Endothelial cell of umbilical vein (primary cell): Measurements from ENCODE around the gene GALNT3. TPM values are rescaled to one million over a fixed set of nuclear protein-coding genes. Genes with fewer than 3 reads are reported as not detected.

Experiments used
- BruUV-seq: library from RNA; stranded (reverse); fragments of 400-500 nt; replicated peaks from 2 replicates; lab custom pipeline; 2021; lab: Mats Ljungman, UMichigan
- CTCF ChIA-PET: fragments of 300-600, 350-600 bp; sonication (Branson Sonifier 250); formaldehyde crosslinking; loops from one replicate; lab custom pipeline; 2021; ENCODE audit warnings: antibody characterized with exemption, inconsistent platforms; lab: Charles Lee
- POLR2A ChIA-PET: fragments of 300-600, 350-600 bp; sonication (Branson Sonifier 250); formaldehyde crosslinking; loops from one replicate; lab custom pipeline; 2021; ENCODE audit warnings: antibody characterized with exemption, inconsistent platforms; lab: Charles Lee
- DNase-seq: peaks from one replicate; pipeline ENCODE4 v3.0.0-alpha.2; 2011; ENCODE audit warnings: low read depth, low spot score
- FAIRE-seq: peaks from 2 replicates; lab custom pipeline; 2011; peaks lifted over from hg19 to GRCh38; lab: Jason Lieb, UNC
- H2AFZ ChIP-seq: 2 replicates; pipeline ENCODE4 v1.6.0; 2012; ENCODE audit warnings: low read depth, low read length, control low read depth, inconsistent platforms
- H3K27ac ChIP-seq: 2 replicates; pipeline ENCODE4 v1.5.1; 2011; ENCODE audit warnings: low read depth, mild to moderate bottlenecking, control low read depth, low read length, moderate library complexity; ENCODE audit not compliant: insufficient read depth
- H3K27me3 ChIP-seq, 2 experiments: 2 replicates each; pipeline versions ENCODE4 v1.6.0 to v1.6.1; 2011; ENCODE audit warnings: low read length in 2 of 2, mixed read lengths in 1 of 2; ENCODE audit not compliant: control insufficient read depth in 2 of 2, insufficient read depth in 2 of 2
- H3K36me3 ChIP-seq, 2 experiments: 2 replicates in 1 of 2; 3 replicates in 1 of 2; pipeline ENCODE4 v1.5.1; 2011; ENCODE audit warnings: low read length in 2 of 2, mild to moderate bottlenecking in 1 of 2, moderate library complexity in 1 of 2; ENCODE audit not compliant: control insufficient read depth in 2 of 2, insufficient read depth in 2 of 2; ENCODE audit errors: extremely low read depth in 1 of 2
- H3K4me1 ChIP-seq: 3 replicates; pipeline ENCODE4 v1.5.1; 2011; ENCODE audit warnings: mild to moderate bottlenecking, low read length; ENCODE audit not compliant: control insufficient read depth, insufficient read depth; ENCODE audit errors: extremely low read depth
- H3K4me2 ChIP-seq: 2 replicates; pipeline ENCODE4 v1.6.1; 2011; ENCODE audit warnings: low read length, control low read depth, mixed read lengths; ENCODE audit not compliant: insufficient read depth
- H3K4me3 ChIP-seq, 3 experiments: fragments of 200-600 bp in 1 of 3; sonication (generic), shearing (Covaris generic) in 1 of 3; replicated peaks in 1 of 3; 2 replicates each; pipeline ENCODE4 v1.5.1; 2011 to 2016; ENCODE audit warnings: control low read depth in 3 of 3, low read length in 3 of 3, mild to moderate bottlenecking in 2 of 3, inconsistent platforms in 1 of 3, low read depth in 1 of 3, moderate library complexity in 1 of 3; ENCODE audit not compliant: insufficient read depth in 1 of 3
- H3K79me2 ChIP-seq: 2 replicates; pipeline ENCODE4 v1.6.0; 2012; ENCODE audit warnings: low read length, inconsistent platforms; ENCODE audit not compliant: control insufficient read depth, insufficient read depth
- H3K9ac ChIP-seq: replicated peaks from 2 replicates; pipeline ENCODE3; 2011; ENCODE audit warnings: low read length, control low read depth; ENCODE audit not compliant: insufficient read depth; ENCODE audit errors: extremely low read depth
- H3K9me1 ChIP-seq: replicated peaks from 3 replicates; pipeline ENCODE4 v1.6.0; 2011; ENCODE audit warnings: mild to moderate bottlenecking, low read length; ENCODE audit not compliant: control insufficient read depth, insufficient read depth; ENCODE audit errors: extremely low read depth
- H3K9me3 ChIP-seq: replicated peaks from 2 replicates; pipeline ENCODE4 v1.5.1; 2012; ENCODE audit warnings: low read length, inconsistent platforms; ENCODE audit not compliant: control insufficient read depth, insufficient read depth
- H4K20me1 ChIP-seq: replicated peaks from 2 replicates; pipeline ENCODE3; 2011; ENCODE audit warnings: mild to moderate bottlenecking, low read length; ENCODE audit not compliant: control insufficient read depth, insufficient read depth; ENCODE audit errors: extremely low read depth
- EZH2 ChIP-seq: IDR thresholded peaks from 2 replicates; pipeline ENCODE4 v1.6.1; 2012; ENCODE audit warnings: borderline replicate concordance, low read depth, mild to moderate bottlenecking, moderate library complexity, low read length, inconsistent platforms; ENCODE audit not compliant: severe bottlenecking
- FOS ChIP-seq: IDR thresholded peaks from 2 replicates; pipeline ENCODE4 v1.6.1; 2011; ENCODE audit warnings: mild to moderate bottlenecking, low read length, moderate library complexity, borderline replicate concordance; ENCODE audit not compliant: insufficient read depth
- GATA2 ChIP-seq: IDR thresholded peaks from 2 replicates; pipeline ENCODE4 v1.7.0; 2011; ENCODE audit warnings: low read depth, mild to moderate bottlenecking, moderate library complexity, mixed read lengths, low read length; ENCODE audit not compliant: insufficient read length, insufficient read depth
- JUN ChIP-seq: IDR thresholded peaks from 2 replicates; pipeline ENCODE4 v1.6.1; 2011; ENCODE audit warnings: borderline replicate concordance, low read depth; ENCODE audit not compliant: insufficient read length, insufficient read depth
- MAX ChIP-seq: IDR thresholded peaks from 2 replicates; pipeline ENCODE4 v1.6.1; 2011; ENCODE audit not compliant: insufficient read depth, insufficient read length
- MYC ChIP-seq: IDR thresholded peaks from one replicate; pipeline ENCODE4 v1.6.1; 2011; ENCODE audit warnings: mild to moderate bottlenecking, low read depth, low read length
- POLR2A ChIP-seq: IDR thresholded peaks from 2 replicates; pipeline ENCODE4 v1.6.1; 2012; ENCODE audit warnings: low read depth, mild to moderate bottlenecking, control low read depth, low read length
- POLR2AphosphoS5 ChIP-seq: IDR thresholded peaks from 2 replicates; pipeline ENCODE4 v1.6.1; 2012; ENCODE audit warnings: low read depth, mild to moderate bottlenecking, control low read depth, low read length, moderate library complexity; ENCODE audit not compliant: insufficient read depth
- dilution Hi-C: fragments of 300-500 bp; cut with MboI; formaldehyde crosslinking; loops from one replicate; pipeline ENCODE4 v1.15.0; 2019; ENCODE audit warnings: low sequenced_read_pairs; ENCODE audit not compliant: extremely low pct_ligation_motif_present
- intact Hi-C: fragments of 100-400 bp; cut with micrococcal nuclease; formaldehyde crosslinking; loops from one replicate; pipeline ENCODE4 v1.10.0; 2022
- polyA plus RNA-seq, 4 experiments: library from polyadenylated mRNA; depleted of rRNA in 3 of 4; stranded (reverse) in 3 of 4; unstranded in 1 of 4; fragments of >200 nt; gene quantifications; 2 replicates each; pipeline versions ENCODE4 v1.2.1 to v1.2.3, GENCODE V29; 2011 to 2012; ENCODE audit warnings: missing spikeins in 1 of 4
- total RNA-seq: library from RNA; stranded (reverse); gene quantifications from 2 replicates; pipeline ENCODE4 v1.2.3, GENCODE V29; 2021
- TF ChIP-seq, protein P1 (sequence below), 2 donors: IDR thresholded peaks; 1 replicate in 1 of 2; 2 replicates in 1 of 2; pipeline ENCODE4 v1.5.1; 2011; ENCODE audit warnings: low read length in 2 of 2, mild to moderate bottlenecking in 2 of 2, moderate library complexity in 2 of 2, control low read depth in 1 of 2, inconsistent platforms in 1 of 2, low read depth in 1 of 2; ENCODE audit not compliant: insufficient read depth in 1 of 2; ENCODE audit errors: extremely low read depth in 1 of 2

The GALNT3 gene
- total and polyA plus RNA-seq, 2 donors (not counting 3 experiments of a cell fraction or from before 2014, with no cell fraction given): 0.07 to 0.82 TPM

GRCh38 chr2:165743442-165743841 is 50.6 kb downstream of the GALNT3 start:
- no peaks in the 10 kb centered on the region for H3K4me1 ChIP-seq
- H3K36me3 ChIP-seq: no peaks in the 10 kb centered on the region
- no peak overlapping the region for H3K4me3 ChIP-seq
- H3K27ac ChIP-seq: no peak overlapping the region
- ChIA-PET POLR2A (no interaction called here), CTCF (no interaction called here)
- H4K20me1 ChIP-seq: no peaks in the 10 kb centered on the region
- no TSS peak for BruUV-seq
- no peak overlapping the region for H2AFZ ChIP-seq
- FAIRE-seq (no peak), DNase-seq (no peak)
- dilution Hi-C loops: no loop called here
- no peaks in the 10 kb centered on the region for H3K9me1 ChIP-seq
- H3K79me2 ChIP-seq: no peaks in the 10 kb centered on the region
- no peaks in the 10 kb centered on the region for H3K9me3 ChIP-seq
- no peak for TF ChIP-seq MAX
- TF ChIP-seq MYC: no peak
- TF ChIP-seq JUN: no peak
- no peak for TF ChIP-seq POLR2AphosphoS5
- TF ChIP-seq POLR2A: no peak
- TF ChIP-seq FOS: no peak
- TF ChIP-seq GATA2: no peak
- TF ChIP-seq, protein P1, sequence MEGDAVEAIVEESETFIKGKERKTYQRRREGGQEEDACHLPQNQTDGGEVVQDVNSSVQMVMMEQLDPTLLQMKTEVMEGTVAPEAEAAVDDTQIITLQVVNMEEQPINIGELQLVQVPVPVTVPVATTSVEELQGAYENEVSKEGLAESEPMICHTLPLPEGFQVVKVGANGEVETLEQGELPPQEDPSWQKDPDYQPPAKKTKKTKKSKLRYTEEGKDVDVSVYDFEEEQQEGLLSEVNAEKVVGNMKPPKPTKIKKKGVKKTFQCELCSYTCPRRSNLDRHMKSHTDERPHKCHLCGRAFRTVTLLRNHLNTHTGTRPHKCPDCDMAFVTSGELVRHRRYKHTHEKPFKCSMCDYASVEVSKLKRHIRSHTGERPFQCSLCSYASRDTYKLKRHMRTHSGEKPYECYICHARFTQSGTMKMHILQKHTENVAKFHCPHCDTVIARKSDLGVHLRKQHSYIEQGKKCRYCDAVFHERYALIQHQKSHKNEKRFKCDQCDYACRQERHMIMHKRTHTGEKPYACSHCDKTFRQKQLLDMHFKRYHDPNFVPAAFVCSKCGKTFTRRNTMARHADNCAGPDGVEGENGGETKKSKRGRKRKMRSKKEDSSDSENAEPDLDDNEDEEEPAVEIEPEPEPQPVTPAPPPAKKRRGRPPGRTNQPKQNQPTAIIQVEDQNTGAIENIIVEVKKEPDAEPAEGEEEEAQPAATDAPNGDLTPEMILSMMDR (IDR thresholded peaks at IDR 0.05; ENCODE audit: extremely low read depth in 1 of 2, insufficient read depth in 1 of 2, low read depth in 1 of 2, low read length in 2 of 2): no peak
- TF ChIP-seq EZH2: no peak
- H3K9ac ChIP-seq: no peak overlapping the region
- intact Hi-C loops: no loop called here
- no peaks in the 10 kb centered on the region for H3K27me3 ChIP-seq
- no peak overlapping the region for H3K4me2 ChIP-seq
